ENCODE results near the gene TSPAN17.

TSPAN17 gene

GRCh38 chr5:176626876-176627236 lies 20.4 kb upstream of the TSPAN17 start:
- no peak for DNase-seq (ENCODE audit: low spot score)
- in situ Hi-C loops (cut with MboI; ENCODE audit: low pct_unique_long_range_greater_than_20kb, low sequenced_read_pairs, unreplicated experiment) = no loop called here
- TF ChIP-seq CTCF (IDR thresholded peaks at IDR 0.05; ENCODE audit: extremely low read depth, insufficient read depth, missing control alignments) = no peak

GRCh38 chr5:176627582-176627981 lies 19.7 kb upstream of the TSPAN17 start:
- DNase-seq (ENCODE audit: low spot score) = no peak
- TF ChIP-seq CTCF (IDR thresholded peaks at IDR 0.05; ENCODE audit: extremely low read depth, insufficient read depth, missing control alignments) = no peak
- in situ Hi-C loops (cut with MboI; ENCODE audit: low pct_unique_long_range_greater_than_20kb, low sequenced_read_pairs, unreplicated experiment) = no loop called here

GRCh38 chr5:176628406-176629228 lies 18.7 kb upstream of the TSPAN17 start:
- no peak for DNase-seq (ENCODE audit: low spot score)
- in situ Hi-C loops (cut with MboI; ENCODE audit: low pct_unique_long_range_greater_than_20kb, low sequenced_read_pairs, unreplicated experiment) = no loop called here
- no peak for TF ChIP-seq CTCF (IDR thresholded peaks at IDR 0.05; ENCODE audit: extremely low read depth, insufficient read depth, missing control alignments)

GRCh38 chr5:176629317-176629852 lies 17.9 kb upstream of the TSPAN17 start:
- DNase-seq (ENCODE audit: low spot score) = no peak
- in situ Hi-C loops (cut with MboI; ENCODE audit: low pct_unique_long_range_greater_than_20kb, low sequenced_read_pairs, unreplicated experiment) = no loop called here
- TF ChIP-seq CTCF (IDR thresholded peaks at IDR 0.05; ENCODE audit: extremely low read depth, insufficient read depth, missing control alignments) = no peak

GRCh38 chr5:176629853-176630680 lies 17.2 kb upstream of the TSPAN17 start, which contains the start of the genes EIF4E1B and SNCB:
TSS of gene EIF4E1B (plus strand) at chr5:176630675. CDS start at chr5:176642788, 12,113 bp downstream.
TSS of gene SNCB (minus strand) at chr5:176630534. CDS start at chr5:176629654, 880 bp downstream.
- in situ Hi-C loops (cut with MboI; ENCODE audit: low pct_unique_long_range_greater_than_20kb, low sequenced_read_pairs, unreplicated experiment) = no loop called here
- peak; percentile 16 for TF ChIP-seq CTCF (IDR thresholded peaks at IDR 0.05; ENCODE audit: extremely low read depth, insufficient read depth, missing control alignments)

GRCh38 chr5:176630681-176631222 lies 16.5 kb upstream of the TSPAN17 start:
- no peak for TF ChIP-seq CTCF (IDR thresholded peaks at IDR 0.05; ENCODE audit: extremely low read depth, insufficient read depth, missing control alignments)
- DNase-seq (ENCODE audit: low spot score) = no peak
- in situ Hi-C loops (cut with MboI; ENCODE audit: low pct_unique_long_range_greater_than_20kb, low sequenced_read_pairs, unreplicated experiment) = no loop called here

More at GRCh38 chr5:176629853-176630680, 17.2 kb upstream of the TSPAN17 start, which contains the start of the genes EIF4E1B and SNCB:
- DNase-seq (ENCODE audit: low spot score) = peak; percentile 90
